SK-N-SH treated with all-trans-retinoic acid at 6 μM for 48 hours (cell line): ENCODE data around the gene RAD51B.

Experiments
- ATAC-seq: fragments of 200-7000 bp; cut with Tn5 transposase; 3 replicates; pipeline ENCODE4 v1.9.1; 2020; ENCODE audit warnings: mild to moderate bottlenecking, moderate library complexity
- ARNTL ChIP-seq: fragments of 450-650 bp; formaldehyde crosslinking; IDR thresholded peaks from 2 replicates; pipeline ENCODE4 v1.5.0; 2020; ENCODE audit warnings: low read depth, mild to moderate bottlenecking, moderate library complexity, borderline replicate concordance
- BACH2 ChIP-seq: fragments of 250-450 bp; sonication (Bioruptor Pico); IDR thresholded peaks from 2 replicates; pipeline ENCODE4 v1.9.0; 2021; ENCODE audit warnings: mild to moderate bottlenecking, borderline replicate concordance
- CREB5 ChIP-seq: fragments of 250-450 bp; sonication (Bioruptor Pico); IDR thresholded peaks from 2 replicates; pipeline ENCODE4 v1.5.1; 2020; ENCODE audit warnings: low read depth, mild to moderate bottlenecking, moderate library complexity
- CSDC2 ChIP-seq: fragments of 250-450 bp; sonication (Bioruptor Pico); IDR thresholded peaks from 2 replicates; pipeline ENCODE4 v1.5.0; 2020; ENCODE audit warnings: mild to moderate bottlenecking, moderate library complexity
- ESRRG ChIP-seq: fragments of 250-450 bp; sonication (Bioruptor Pico); IDR thresholded peaks from 2 replicates; pipeline ENCODE4 v1.6.1; 2021; ENCODE audit warnings: mild to moderate bottlenecking
- GLIS3 ChIP-seq: fragments of 250-450 bp; sonication (Bioruptor Pico); IDR thresholded peaks from 2 replicates; pipeline ENCODE4 v1.5.0; 2020; ENCODE audit warnings: mild to moderate bottlenecking, moderate library complexity
- OSR1 ChIP-seq: fragments of 250-450 bp; sonication (Bioruptor Pico); IDR thresholded peaks from 2 replicates; pipeline ENCODE4 v1.8.0; 2022; ENCODE audit warnings: moderate library complexity, mild to moderate bottlenecking, inconsistent platforms
- PATZ1 ChIP-seq: fragments of 250-450 bp; sonication (Bioruptor Pico); IDR thresholded peaks from 2 replicates; pipeline ENCODE4 v1.8.0; 2020; ENCODE audit warnings: mild to moderate bottlenecking, moderate library complexity, borderline replicate concordance
- PPARA ChIP-seq: fragments of 250-450 bp; sonication (Bioruptor Pico); IDR thresholded peaks from 2 replicates; pipeline ENCODE4 v1.5.0; 2020; ENCODE audit warnings: mild to moderate bottlenecking, borderline replicate concordance
- RARB ChIP-seq: fragments of 250-450 bp; sonication (Bioruptor Pico); IDR thresholded peaks from 2 replicates; pipeline ENCODE4 v1.8.0; 2021; ENCODE audit warnings: mild to moderate bottlenecking, moderate library complexity
- SNAI2 ChIP-seq: fragments of 250-450 bp; sonication (Bioruptor Pico); IDR thresholded peaks from 2 replicates; pipeline ENCODE4 v1.5.0; 2020; ENCODE audit warnings: mild to moderate bottlenecking, moderate library complexity
- TCF4 ChIP-seq: fragments of 250-450 bp; sonication (Bioruptor Pico); IDR thresholded peaks from 2 replicates; pipeline ENCODE4 v1.8.0; 2021; ENCODE audit warnings: mild to moderate bottlenecking, moderate library complexity, borderline replicate concordance
- TOX ChIP-seq: fragments of 250-450 bp; sonication (Bioruptor Pico); IDR thresholded peaks from 2 replicates; pipeline ENCODE4 v1.8.0; 2021; ENCODE audit warnings: mild to moderate bottlenecking, moderate library complexity, borderline replicate concordance
- TSHZ2 ChIP-seq: fragments of 250-450 bp; sonication (Bioruptor Pico); IDR thresholded peaks from 2 replicates; pipeline ENCODE4 v1.5.0; 2020; ENCODE audit warnings: mild to moderate bottlenecking, moderate library complexity
- ZC3H10 ChIP-seq: fragments of 250-450 bp; sonication (Bioruptor Pico); IDR thresholded peaks from 2 replicates; pipeline ENCODE4 v1.5.1; 2021; ENCODE audit warnings: mild to moderate bottlenecking, moderate library complexity
- ZFP3 ChIP-seq: fragments of 250-450 bp; sonication (Bioruptor Pico); IDR thresholded peaks from 2 replicates; pipeline ENCODE4 v1.5.0; 2020; ENCODE audit warnings: mild to moderate bottlenecking, moderate library complexity
- ZFP30 ChIP-seq: fragments of 450-650 bp; formaldehyde crosslinking; IDR thresholded peaks from 2 replicates; pipeline ENCODE4 v1.5.0; 2022; ENCODE audit warnings: mild to moderate bottlenecking, moderate library complexity
- ZNF565 ChIP-seq: fragments of 450-650 bp; formaldehyde crosslinking; conservative IDR thresholded peaks from 2 replicates; pipeline ENCODE4 v1.5.0; 2020; ENCODE audit warnings: low read depth, mild to moderate bottlenecking, moderate library complexity
- ZNF8 ChIP-seq: fragments of 450-650 bp; formaldehyde crosslinking; IDR thresholded peaks from 2 replicates; pipeline ENCODE4 v1.5.0; 2020; ENCODE audit warnings: mild to moderate bottlenecking, moderate library complexity

RAD51B gene

GRCh38 chr14:67908052-67908754, 88.6 kb downstream of the RAD51B start:
- TF ChIP-seq SNAI2 (CRISPR knock-in tag) (no peak), ARNTL (CRISPR knock-in tag) (no peak), OSR1 (no peak), ZFP3 (CRISPR knock-in tag) (no peak), RARB (no peak), TCF4 (CRISPR knock-in tag) (no peak), CSDC2 (CRISPR knock-in tag) (no peak), GLIS3 (CRISPR knock-in tag) (no peak), TSHZ2 (no peak), BACH2 (CRISPR knock-in tag) (no peak), ESRRG (CRISPR knock-in tag) (no peak), PATZ1 (no peak)
- TF ChIP-seq, all 23 proteins: peak for 0
- ATAC-seq, result no peak

GRCh38 chr14:67911562-67911961, 92.0 kb downstream of the RAD51B start:
- peak; percentile 60 for ATAC-seq
- TF ChIP-seq PPARA (CRISPR knock-in tag), result no peak
- no peak for TF ChIP-seq ZC3H10
- no peak for TF ChIP-seq BACH2 (CRISPR knock-in tag)
- TF ChIP-seq ZNF565 (CRISPR knock-in tag), result no peak

- TF ChIP-seq ARNTL (CRISPR knock-in tag) (no peak), CREB5 (CRISPR knock-in tag) (no peak), PPARA (CRISPR knock-in tag) (no peak), TSHZ2 (no peak), RARB (no peak), ZFP30 (CRISPR knock-in tag) (no peak), ZNF565 (CRISPR knock-in tag) (no peak), TOX (no peak), ZFP3 (CRISPR knock-in tag) (no peak), ZNF8 (CRISPR knock-in tag) (no peak)
- no peak for ATAC-seq
Measured at GRCh38 chr14:67916430-67916829, 96.9 kb downstream of the RAD51B start.

- no peak for ATAC-seq
- TF ChIP-seq ZFP30 (CRISPR knock-in tag) (no peak), GLIS3 (CRISPR knock-in tag) (no peak), TOX (no peak), PATZ1 (no peak), ARNTL (CRISPR knock-in tag) (no peak), ZFP3 (CRISPR knock-in tag) (no peak), TSHZ2 (no peak), CSDC2 (CRISPR knock-in tag) (no peak), TCF4 (CRISPR knock-in tag) (no peak)
Measured at GRCh38 chr14:67917006-67917405, 97.4 kb downstream of the RAD51B start.
